ENCODE data around the gene PLCD4. TPM values are rescaled to one million over a fixed set of nuclear protein-coding genes. Genes with fewer than 3 reads are reported as not detected.

Gene PLCD4
- total RNA-seq, 1 donor = 0.21 TPM

- Histone ChIP-seq H3K4me1 (ENCODE audit: insufficient read depth, low read length) (peaks cover 18% of the 10 kb centered on the region), H3K4me3 (ENCODE audit: low read length) (peak within 1 kb of the TSS; percentile 61), H3K9me3 (ENCODE audit: low read depth, low read length) (no peaks in the 10 kb centered on the region), H3K27me3 (ENCODE audit: insufficient read depth, low read length) (no peaks in the 10 kb centered on the region)
Observed at GRCh38 chr2:218671654-218672566, 64.2 kb downstream of the PLCD4 start, which contains the start of the genes RNF25 and STK36. TSS of gene RNF25 (minus strand) at chr2:218672002. CDS start at chr2:218671970, 32 bp downstream. TSS of gene STK36 (plus strand) at chr2:218672086. CDS start at chr2:218672830, 744 bp downstream.

GRCh38 chr2:218679119-218679518 is 71.4 kb downstream of the PLCD4 start:
- Histone ChIP-seq H3K9me3 (ENCODE audit: low read depth, low read length) (no peaks in the 10 kb centered on the region), H3K4me1 (ENCODE audit: insufficient read depth, low read length) (peaks cover 9% of the 10 kb centered on the region), H3K27me3 (ENCODE audit: insufficient read depth, low read length) (no peaks in the 10 kb centered on the region), H3K4me3 (ENCODE audit: low read length) (no peak overlapping the region)

DNA sequence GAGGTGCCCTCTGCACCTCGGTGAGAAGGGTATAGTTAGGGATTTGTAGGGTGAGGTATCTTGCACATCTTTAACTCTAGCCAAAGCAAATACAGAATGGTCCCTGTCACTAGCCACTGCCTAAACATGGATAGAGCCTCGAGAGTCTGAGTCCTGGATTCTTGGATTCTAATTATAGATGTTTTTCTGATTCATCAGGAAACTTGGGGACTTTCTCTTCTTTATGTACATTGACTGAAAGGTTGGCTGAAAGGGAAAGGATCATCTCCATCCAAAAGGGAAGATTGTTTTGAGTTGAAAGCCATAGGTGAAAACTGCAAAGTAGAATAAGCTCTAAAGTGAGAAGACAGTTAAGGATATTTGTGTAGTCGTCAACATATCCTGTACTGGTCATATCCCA is 72.4 kb downstream of the PLCD4 start:
- Histone ChIP-seq H3K27me3 (ENCODE audit: insufficient read depth, low read length) (no peaks in the 10 kb centered on the region), H3K4me1 (ENCODE audit: insufficient read depth, low read length) (peaks cover 9% of the 10 kb centered on the region), H3K9me3 (ENCODE audit: low read depth, low read length) (no peaks in the 10 kb centered on the region), H3K4me3 (ENCODE audit: low read length) (no peak overlapping the region)

Other genes with a start within 250 kb of the PLCD4 start
- 126 TPM for gene SLC11A1, start 225.6 kb upstream of the PLCD4 start, total RNA-seq
- gene CTDSP1, start 208.0 kb upstream of the PLCD4 start, total RNA-seq = 59.7 TPM
- 2.1 TPM for gene VIL1, start 188.8 kb upstream of the PLCD4 start, total RNA-seq
- 20.0 TPM for gene USP37, start 39.5 kb upstream of the PLCD4 start, total RNA-seq
- gene CNOT9, start 39.1 kb upstream of the PLCD4 start, total RNA-seq = 65.9 TPM
- gene ZNF142, start 51.7 kb downstream of the PLCD4 start, total RNA-seq = 23.4 TPM
- 3.4 TPM for gene BCS1L, start 51.8 kb downstream of the PLCD4 start, total RNA-seq
- 21.1 TPM for gene RNF25, start 64.1 kb downstream of the PLCD4 start, total RNA-seq
- gene STK36, start 64.2 kb downstream of the PLCD4 start, total RNA-seq = 2.0 TPM
- gene TTLL4, start 102.9 kb downstream of the PLCD4 start, total RNA-seq = 10.4 TPM
- 10.8 TPM for gene CYP27A1, start 174.2 kb downstream of the PLCD4 start, total RNA-seq
- not detected for gene PRKAG3, start 223.9 kb downstream of the PLCD4 start, total RNA-seq

Data from mononuclear cell (primary cell).